ENCODE results near the gene XRRA1.

The XRRA1 gene

GRCh38 chr11:74822170-74822569 lies 126.7 kb downstream of the XRRA1 start:
- no peak for DNase-seq

GRCh38 chr11:74820763-74821162 lies 128.1 kb downstream of the XRRA1 start:
- DNase-seq: no peak

- DNase-seq: no peak
Observed at GRCh38 chr11:74819400-74819799, 129.5 kb downstream of the XRRA1 start.

DNA sequence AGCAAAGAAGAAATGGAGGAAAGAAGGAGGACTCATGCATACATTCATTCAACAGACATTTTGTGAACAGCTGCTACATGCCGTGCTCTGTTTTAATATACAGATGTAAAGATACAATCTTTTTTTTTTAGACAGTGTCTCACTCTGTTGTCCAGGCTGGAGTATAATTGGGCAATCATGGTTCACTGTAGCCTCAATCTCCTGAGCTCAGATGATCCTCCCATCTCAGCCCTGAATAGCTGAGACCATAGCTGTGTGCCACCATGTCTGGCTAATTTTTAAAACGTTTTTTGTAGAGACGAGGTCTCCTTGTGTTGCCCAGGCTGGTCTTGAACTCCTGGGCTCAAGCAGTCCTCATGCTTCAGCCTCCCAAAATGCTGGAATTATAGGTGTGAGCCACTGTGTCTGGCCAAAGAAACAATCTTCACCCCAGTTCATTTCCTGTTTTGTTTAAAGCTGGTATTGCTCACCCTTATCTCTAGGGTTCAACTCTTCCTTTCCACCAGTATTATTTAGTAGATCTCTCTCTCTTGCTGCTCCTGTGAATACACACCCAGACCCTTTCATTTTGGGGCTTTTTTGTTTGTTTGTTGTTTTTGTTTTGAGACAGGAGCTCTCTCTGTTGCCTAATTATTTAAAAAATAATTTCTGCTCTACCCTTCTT lies 130.5 kb downstream of the XRRA1 start:
- no peak for DNase-seq

GRCh38 chr11:74816664-74817063 lies 132.2 kb downstream of the XRRA1 start:
- no peak for DNase-seq

GRCh38 chr11:74815966-74816365 lies 132.9 kb downstream of the XRRA1 start:
- no peak for DNase-seq

- no peak for DNase-seq
Observed at GRCh38 chr11:74809801-74810200, 139.1 kb downstream of the XRRA1 start.

GRCh38 chr11:74806267-74806666 lies 142.6 kb downstream of the XRRA1 start:
- DNase-seq: no peak

GRCh38 chr11:74791333-74792100 lies 157.4 kb downstream of the XRRA1 start:
- no peak for DNase-seq

Data from NCI-H1417 (cell line).